CD4-positive, alpha-beta T cell (primary cell): ENCODE data around the gene PSMA7. TPM values are rescaled to one million over a fixed set of nuclear protein-coding genes. Genes with fewer than 3 reads are reported as not detected.

Source experiments
- ATAC-seq: fragments of 200-7000 bp; cut with Tn5 transposase; one replicate; pipeline ENCODE4 v1.10.0; 2022; ENCODE audit warnings: mild to moderate bottlenecking; ENCODE audit not compliant: poor library complexity
- CTCF ChIA-PET: fragments of 350-600 bp; sonication (Branson Sonifier 250); formaldehyde crosslinking; loops from one replicate; lab custom pipeline; 2021; ENCODE audit warnings: antibody characterized with exemption, inconsistent platforms; lab: Charles Lee
- POLR2A ChIA-PET: fragments of 350-600 bp; sonication (Branson Sonifier 250); formaldehyde crosslinking; loops from one replicate; lab custom pipeline; 2021; ENCODE audit warnings: antibody characterized with exemption, inconsistent platforms; lab: Charles Lee
- DNase-seq, 14 experiments: peaks; one replicate each; pipeline ENCODE4 v3.0.0-alpha.2; 2013 to 2020; ENCODE audit warnings: mixed read lengths in 2 of 14
- H3K27ac ChIP-seq, 2 donors: one replicate each; pipeline versions ENCODE4 v1.5.1 to v1.7.0; 2013; ENCODE audit warnings: low read length in 2 of 2, low read depth in 1 of 2, mild to moderate bottlenecking in 1 of 2
- H3K27me3 ChIP-seq, 2 experiments: 1 replicate in 1 of 2; 2 replicates in 1 of 2; pipeline versions ENCODE4 v1.6.1 to v1.7.0; 2013; ENCODE audit warnings: low read length in 2 of 2, control low read depth in 1 of 2, mild to moderate bottlenecking in 1 of 2, moderate library complexity in 1 of 2; ENCODE audit not compliant: insufficient read depth in 2 of 2, control insufficient read depth in 1 of 2
- H3K36me3 ChIP-seq: one replicate; pipeline ENCODE4 v1.6.1; 2013; ENCODE audit warnings: low read length, control low read depth; ENCODE audit not compliant: insufficient read depth
- H3K4me1 ChIP-seq: one replicate; pipeline ENCODE4 v1.6.1; 2013; ENCODE audit warnings: low read length, control low read depth; ENCODE audit not compliant: insufficient read depth
- H3K4me3 ChIP-seq: one replicate; pipeline ENCODE4 v1.5.1; 2013; ENCODE audit warnings: mild to moderate bottlenecking, low read length, moderate library complexity
- H3K9me3 ChIP-seq, 2 experiments: 1 replicate in 1 of 2; 2 replicates in 1 of 2; pipeline versions ENCODE4 v1.6.1 to v1.7.0; 2013; ENCODE audit warnings: low read length in 2 of 2, mild to moderate bottlenecking in 2 of 2, control low read depth in 1 of 2, moderate library complexity in 1 of 2; ENCODE audit not compliant: control insufficient read depth in 1 of 2, insufficient read depth in 1 of 2
- H3K27ac Mint-ChIP-seq: one replicate; pipeline ENCODE4 v1.8.0; 2020; ENCODE audit warnings: mixed read lengths
- H3K27me3 Mint-ChIP-seq: one replicate; pipeline ENCODE4 v1.8.0; 2021; ENCODE audit warnings: mixed read lengths
- H3K36me3 Mint-ChIP-seq: one replicate; pipeline ENCODE4 v1.8.0; 2021; ENCODE audit warnings: low read depth, mixed read lengths
- H3K4me1 Mint-ChIP-seq: one replicate; pipeline ENCODE4 v1.8.0; 2021; ENCODE audit warnings: low read depth, mixed read lengths
- H3K4me3 Mint-ChIP-seq: one replicate; pipeline ENCODE4 v1.8.0; 2020; ENCODE audit warnings: mild to moderate bottlenecking, mixed read lengths
- H3K9me3 Mint-ChIP-seq: one replicate; pipeline ENCODE4 v1.8.0; 2020; ENCODE audit warnings: mixed read lengths
- intact Hi-C, 2 experiments: fragments of 100-400 bp; cut with DNase I in 1 of 2; cut with micrococcal nuclease in 1 of 2; formaldehyde crosslinking; loops; one replicate each; pipeline versions ENCODE4 v1.15.1 to v1.9.0; 2023 to 2025; cut with DNase I, micrococcal nuclease
- total RNA-seq, 174 experiments: library from RNA in 2 of 174; stranded (reverse) in 2 of 174; gene quantifications; one replicate each; pipeline ENCODE4 v1.2.3 and lab custom pipeline; 2021 to 2026
- TF ChIP-seq, protein P1 (sequence below): fragments of 200-600 bp; IDR thresholded peaks from one replicate; pipeline ENCODE4 v1.8.0; 2022; ENCODE audit warnings: antibody characterized with exemption, mild to moderate bottlenecking

Gene PSMA7
- total RNA-seq, 2 experiments from 2014 or later = 150 to 158 TPM

DNA sequence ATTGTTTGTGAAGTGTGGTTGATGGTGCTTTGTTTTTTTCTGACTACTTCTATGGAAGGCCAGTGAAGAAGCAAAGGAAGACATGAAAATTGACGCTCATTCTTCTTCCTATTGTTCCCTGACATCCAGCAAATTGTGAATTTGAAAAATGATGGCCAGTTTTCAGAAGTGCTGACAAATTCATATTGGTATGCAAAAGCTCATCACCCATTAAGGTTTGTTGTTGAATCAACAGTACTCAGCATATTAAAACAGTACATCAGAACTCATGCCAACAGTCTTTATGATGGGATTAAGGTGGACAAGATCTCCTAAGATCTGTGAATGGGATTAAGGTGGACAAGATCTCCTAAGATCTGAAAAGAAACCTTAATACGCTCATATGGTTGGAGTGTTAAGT lies 38.6 kb upstream of the PSMA7 start:
- H3K4me3 ChIP-seq = no peak overlapping the region
- intact Hi-C loops = loop anchor here (1.0 to 5.0 kb wide), 10 partner anchors 38 to 1035 kb away; partner anchors contain the start of genes ADRM1 (in 1 of the 2), LSM14B (in 1 of the 2), OSBPL2 (in 1 of the 2) and PSMA7 (in 1 of the 2)
- ATAC-seq (no peak), DNase-seq (no peak)
- ChIA-PET CTCF (no interaction called here), POLR2A (interaction anchor here (0.5 to 2.4 kb wide), 2 partner anchors 16 to 116 kb away, joined by 4 to 8 read pairs; partner anchors contain the start of gene TAF4)
- Mint-ChIP-seq H3K27me3 (no peaks in the 10 kb centered on the region), H3K27ac (peak overlapping the region; percentile 97), H3K9me3 (no peaks in the 10 kb centered on the region), H3K36me3 (peaks cover 17% of the 10 kb centered on the region), H3K4me1 (peaks cover 39% of the 10 kb centered on the region), H3K4me3 (peak overlapping the region; percentile 98)
- no peaks in the 10 kb centered on the region for H3K27me3 ChIP-seq
- TF ChIP-seq, protein P1, sequence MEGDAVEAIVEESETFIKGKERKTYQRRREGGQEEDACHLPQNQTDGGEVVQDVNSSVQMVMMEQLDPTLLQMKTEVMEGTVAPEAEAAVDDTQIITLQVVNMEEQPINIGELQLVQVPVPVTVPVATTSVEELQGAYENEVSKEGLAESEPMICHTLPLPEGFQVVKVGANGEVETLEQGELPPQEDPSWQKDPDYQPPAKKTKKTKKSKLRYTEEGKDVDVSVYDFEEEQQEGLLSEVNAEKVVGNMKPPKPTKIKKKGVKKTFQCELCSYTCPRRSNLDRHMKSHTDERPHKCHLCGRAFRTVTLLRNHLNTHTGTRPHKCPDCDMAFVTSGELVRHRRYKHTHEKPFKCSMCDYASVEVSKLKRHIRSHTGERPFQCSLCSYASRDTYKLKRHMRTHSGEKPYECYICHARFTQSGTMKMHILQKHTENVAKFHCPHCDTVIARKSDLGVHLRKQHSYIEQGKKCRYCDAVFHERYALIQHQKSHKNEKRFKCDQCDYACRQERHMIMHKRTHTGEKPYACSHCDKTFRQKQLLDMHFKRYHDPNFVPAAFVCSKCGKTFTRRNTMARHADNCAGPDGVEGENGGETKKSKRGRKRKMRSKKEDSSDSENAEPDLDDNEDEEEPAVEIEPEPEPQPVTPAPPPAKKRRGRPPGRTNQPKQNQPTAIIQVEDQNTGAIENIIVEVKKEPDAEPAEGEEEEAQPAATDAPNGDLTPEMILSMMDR = no peak
- H3K36me3 ChIP-seq = peaks cover under 1% of the 10 kb centered on the region
- H3K9me3 ChIP-seq = no peaks in the 10 kb centered on the region
- H3K4me1 ChIP-seq = peaks cover 22% of the 10 kb centered on the region
- no peak overlapping the region for H3K27ac ChIP-seq

DNA sequence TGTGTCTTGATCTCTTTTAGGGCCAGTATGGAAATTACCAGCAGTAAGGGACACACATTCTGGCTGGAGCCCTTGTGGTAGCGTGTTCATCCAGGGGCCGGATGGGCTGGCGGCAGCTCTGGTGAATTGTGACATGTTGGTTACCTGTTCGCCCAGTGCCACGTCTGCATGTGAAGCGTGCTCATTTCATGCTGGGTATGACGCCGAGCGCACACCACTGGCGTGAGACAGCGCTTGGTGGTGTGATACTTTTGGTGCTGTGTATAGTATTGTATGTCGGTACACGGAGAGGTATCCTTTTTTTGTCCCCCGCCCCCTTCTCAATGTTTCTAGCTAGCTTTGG lies 35.9 kb upstream of the PSMA7 start:
- Histone ChIP-seq H3K27me3 (no peaks in the 10 kb centered on the region), H3K27ac (no peak overlapping the region), H3K36me3 (peaks cover 9% of the 10 kb centered on the region), H3K4me1 (peaks cover 13% of the 10 kb centered on the region), H3K4me3 (no peak overlapping the region), H3K9me3 (no peaks in the 10 kb centered on the region)
- ChIA-PET POLR2A (no interaction called here), CTCF (no interaction called here)
- H3K4me1 Mint-ChIP-seq = peaks cover 24% of the 10 kb centered on the region
- TF ChIP-seq, protein P1 = no peak
- ATAC-seq (no peak), DNase-seq (no peak)
- H3K9me3 Mint-ChIP-seq = no peaks in the 10 kb centered on the region
- no peak overlapping the region for H3K4me3 Mint-ChIP-seq
- peaks cover 27% of the 10 kb centered on the region for H3K36me3 Mint-ChIP-seq
- intact Hi-C loops = no loop called here
- no peak overlapping the region for H3K27ac Mint-ChIP-seq
- no peaks in the 10 kb centered on the region for H3K27me3 Mint-ChIP-seq

DNA sequence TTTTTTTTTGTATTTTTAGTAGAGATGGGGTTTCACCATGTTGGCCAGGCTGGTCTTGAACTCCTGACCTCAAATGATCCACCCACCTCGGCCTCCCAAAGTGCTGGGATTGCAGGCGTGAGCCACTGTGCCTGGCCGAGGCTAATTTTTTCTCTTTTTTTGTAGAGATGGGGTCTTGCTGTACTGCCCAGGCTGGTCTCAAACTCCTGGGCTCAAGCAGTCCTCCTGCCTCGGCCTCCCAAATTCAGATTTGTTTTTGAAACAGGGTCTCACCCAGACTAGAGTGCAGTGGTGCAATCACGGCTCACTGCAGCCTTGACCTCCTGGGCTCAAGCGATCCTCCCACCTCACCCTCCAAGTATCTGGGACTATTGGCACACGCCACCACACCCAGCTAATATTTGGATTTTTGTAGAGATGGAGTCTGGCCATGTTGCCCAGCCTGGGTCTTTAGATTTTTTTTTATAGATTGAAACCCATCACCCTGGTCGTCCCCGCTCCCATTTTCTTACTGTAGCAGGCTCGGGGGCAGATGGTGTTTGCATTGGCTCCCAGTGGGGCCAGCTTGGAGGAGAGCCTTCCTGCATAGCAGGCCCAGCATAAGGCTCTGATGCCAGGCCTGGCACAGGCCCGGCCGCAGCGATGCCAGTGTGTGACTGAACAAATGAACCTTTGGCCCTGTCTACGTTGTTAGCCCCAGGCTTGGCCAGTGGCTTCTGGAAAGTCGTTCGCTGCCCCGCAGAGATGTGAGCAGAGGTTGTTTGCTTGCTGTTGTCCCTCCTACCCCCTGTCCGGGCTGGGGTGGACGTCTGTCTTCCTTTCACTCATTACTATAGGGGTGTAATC lies 35.3 kb upstream of the PSMA7 start:
- H3K4me3 ChIP-seq = no peak overlapping the region
- TF ChIP-seq, protein P1 = no peak
- CTCF ChIA-PET = no interaction called here
- H3K9me3 ChIP-seq = no peaks in the 10 kb centered on the region
- no peak for DNase-seq
- no peak overlapping the region for H3K4me3 Mint-ChIP-seq
- POLR2A ChIA-PET = no interaction called here
- H3K9me3 Mint-ChIP-seq = no peaks in the 10 kb centered on the region
- H3K4me1 ChIP-seq = peaks cover 7% of the 10 kb centered on the region
- intact Hi-C loops = no loop called here
- peaks cover 26% of the 10 kb centered on the region for H3K36me3 Mint-ChIP-seq
- ATAC-seq = no peak
- H3K27me3 ChIP-seq = no peaks in the 10 kb centered on the region
- peaks cover 9% of the 10 kb centered on the region for H3K36me3 ChIP-seq
- H3K27me3 Mint-ChIP-seq = no peaks in the 10 kb centered on the region
- peaks cover 20% of the 10 kb centered on the region for H3K4me1 Mint-ChIP-seq
- H3K27ac Mint-ChIP-seq = no peak overlapping the region
- no peak overlapping the region for H3K27ac ChIP-seq
